Mesothelial cell of epicardium (in vitro differentiated cells): ENCODE data around the gene IFI16. TPM values are rescaled to one million over a fixed set of nuclear protein-coding genes. Genes with fewer than 3 reads are reported as not detected.

ENCODE experiments used
- DNase-seq, 2 experiments: peaks; one replicate each; pipeline ENCODE4 v3.0.0; 2021; ENCODE audit warnings: low spot score in 2 of 2; ENCODE audit not compliant: unreplicated experiment in 2 of 2
- H3K27ac Mint-ChIP-seq: 2 replicates; pipeline ENCODE4 v1.8.0; 2021; ENCODE audit warnings: mixed read lengths
- H3K27me3 Mint-ChIP-seq: 2 replicates; pipeline ENCODE4 v1.8.0; 2021; ENCODE audit warnings: low read depth, mixed read lengths
- H3K36me3 Mint-ChIP-seq: 2 replicates; pipeline ENCODE4 v1.8.0; 2021; ENCODE audit warnings: mixed read lengths
- H3K4me1 Mint-ChIP-seq: 2 replicates; pipeline ENCODE4 v1.8.0; 2021; ENCODE audit warnings: mixed read lengths
- H3K4me3 Mint-ChIP-seq: 2 replicates; pipeline ENCODE4 v1.8.0; 2021; ENCODE audit warnings: mild to moderate bottlenecking, moderate library complexity, mixed read lengths
- H3K9me3 Mint-ChIP-seq: 2 replicates; pipeline ENCODE4 v1.8.0; 2021; ENCODE audit warnings: mixed read lengths
- CTCF ChIP-seq: fragments of 200-600 bp; sonication (generic); IDR thresholded peaks from one replicate; pipeline ENCODE4 v1.5.0; 2021; ENCODE audit warnings: antibody characterized with exemption; ENCODE audit not compliant: unreplicated experiment
- total RNA-seq: library from RNA; stranded (reverse); gene quantifications from 3 replicates; pipeline ENCODE4 v1.2.1, GENCODE V29; 2021

Gene IFI16
- total RNA-seq, 1 donor from 2014 or later, result 87.3 TPM

GRCh38 chr1:159084867-159085266 lies 75.2 kb downstream of the IFI16 start:
- H3K4me3 Mint-ChIP-seq, result no peak overlapping the region
- H3K4me1 Mint-ChIP-seq, result no peaks in the 10 kb centered on the region

GRCh38 chr1:159088050-159088449 lies 78.3 kb downstream of the IFI16 start:
- no peaks in the 10 kb centered on the region for H3K9me3 Mint-ChIP-seq
- H3K4me1 Mint-ChIP-seq, result no peaks in the 10 kb centered on the region
- no peak for DNase-seq
- no peak for TF ChIP-seq CTCF
- H3K27ac Mint-ChIP-seq, result no peak overlapping the region
- H3K4me3 Mint-ChIP-seq, result no peak overlapping the region
- H3K36me3 Mint-ChIP-seq, result no peaks in the 10 kb centered on the region
- H3K27me3 Mint-ChIP-seq, result peaks cover 1% of the 10 kb centered on the region

More at GRCh38 chr1:159084867-159085266, 75.2 kb downstream of the IFI16 start:
- no peaks in the 10 kb centered on the region for H3K36me3 Mint-ChIP-seq
- no peak overlapping the region for H3K27ac Mint-ChIP-seq
- no peaks in the 10 kb centered on the region for H3K27me3 Mint-ChIP-seq
- DNase-seq, result no peak
- TF ChIP-seq CTCF, result no peak
- H3K9me3 Mint-ChIP-seq, result no peaks in the 10 kb centered on the region

GRCh38 chr1:159088546-159089183 lies 79.0 kb downstream of the IFI16 start:
- Mint-ChIP-seq H3K27ac (no peak overlapping the region), H3K36me3 (no peaks in the 10 kb centered on the region), H3K4me1 (no peaks in the 10 kb centered on the region), H3K27me3 (peaks cover 1% of the 10 kb centered on the region), H3K9me3 (no peaks in the 10 kb centered on the region), H3K4me3 (no peak overlapping the region)
- DNase-seq, result no peak
- TF ChIP-seq CTCF, result no peak

- Mint-ChIP-seq H3K36me3 (no peaks in the 10 kb centered on the region), H3K4me3 (no peak overlapping the region), H3K4me1 (no peaks in the 10 kb centered on the region), H3K9me3 (no peaks in the 10 kb centered on the region), H3K27ac (no peak overlapping the region), H3K27me3 (peaks cover 1% of the 10 kb centered on the region)
- DNase-seq, result no peak
- TF ChIP-seq CTCF, result peak; percentile 80
Measured at GRCh38 chr1:159089184-159089791, 79.6 kb downstream of the IFI16 start.

GRCh38 chr1:159090286-159091179 lies 80.8 kb downstream of the IFI16 start:
- no peak for DNase-seq
- H3K4me1 Mint-ChIP-seq, result no peaks in the 10 kb centered on the region
- H3K27ac Mint-ChIP-seq, result no peak overlapping the region
- H3K27me3 Mint-ChIP-seq, result peaks cover 1% of the 10 kb centered on the region
- no peak overlapping the region for H3K4me3 Mint-ChIP-seq
- H3K36me3 Mint-ChIP-seq, result no peaks in the 10 kb centered on the region
- no peaks in the 10 kb centered on the region for H3K9me3 Mint-ChIP-seq
- no peak for TF ChIP-seq CTCF
